ENCODE measurements around the gene FYB2.

GRCh38 chr1:56726706-56727105 lies 92.5 kb downstream of the FYB2 start:
- TF ChIP-seq CTCF (IDR thresholded peaks at IDR 0.05 in 2 of 3, conservative IDR thresholded peaks at IDR 0.05 in 1 of 3; ENCODE audit: borderline replicate concordance in 1 of 3, insufficient read depth in 1 of 3, low read depth in 2 of 3, low read length in 2 of 3) (no peak), POLR2A (IDR thresholded peaks at IDR 0.05; ENCODE audit: borderline replicate concordance, extremely low read depth, insufficient read depth, insufficient read length) (no peak), EZH2 (IDR thresholded peaks at IDR 0.05) (no peak), JUND (IDR thresholded peaks at IDR 0.05) (no peak), YY1 (IDR thresholded peaks at IDR 0.05; ENCODE audit: extremely low read depth, insufficient replicate concordance, low read depth, low read length) (no peak)
